ENCODE data around the gene RBM17.

The RBM17 gene

DNA sequence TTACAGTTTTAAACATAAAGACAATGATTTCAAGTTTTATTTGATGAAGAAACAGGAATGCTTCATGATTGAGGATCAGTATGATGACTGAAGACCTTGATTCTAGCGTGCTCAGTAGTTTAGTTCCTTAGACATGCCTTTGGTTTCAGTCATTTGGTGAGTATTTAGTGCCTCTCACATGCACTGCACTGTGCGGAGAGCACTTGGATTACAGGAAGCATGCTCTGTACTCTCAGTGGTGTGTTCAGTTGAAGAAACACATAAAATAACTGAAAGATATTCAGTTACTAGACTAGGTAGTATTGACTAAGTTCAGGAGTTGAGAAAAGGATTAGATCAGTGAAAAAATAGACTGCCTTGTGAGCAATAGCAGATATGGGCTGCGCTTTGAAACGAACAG is 25.5 kb downstream of the RBM17 start:
- POLR2A ChIA-PET, result no interaction called here
- CTCF ChIA-PET, result interaction anchor here (0.8 to 10.1 kb wide), 2 partner anchors 22 to 36 kb away, joined by 3 to 113 read pairs; no protein-coding TSS in a partner anchor
- DNase-seq (ENCODE audit: extremely low spot score), result no peak

DNA sequence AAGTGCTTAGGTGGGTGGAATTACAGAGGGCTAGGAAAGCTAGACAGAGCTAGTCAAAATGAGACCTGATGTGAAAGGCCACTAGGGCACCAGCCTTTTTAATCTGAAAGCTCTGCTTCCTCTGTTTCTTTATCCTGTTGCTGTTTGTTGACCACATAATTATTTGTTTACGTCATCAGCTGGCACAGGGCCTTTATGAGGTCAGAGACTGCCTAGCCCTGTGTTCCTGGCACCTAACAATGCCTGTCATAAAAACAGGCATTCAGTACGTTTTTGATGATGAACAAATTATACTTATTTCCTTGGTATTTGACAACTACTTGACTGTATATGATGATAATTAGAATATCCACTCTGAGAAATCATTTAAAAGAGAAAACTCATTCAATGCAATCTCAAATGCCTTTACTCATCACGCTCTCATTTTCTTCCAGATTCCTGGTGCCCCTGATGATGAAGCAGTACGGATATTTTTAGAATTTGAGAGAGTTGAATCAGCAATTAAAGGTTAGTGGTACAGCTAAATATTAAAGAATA is 26.0 kb downstream of the RBM17 start:
- no peak for TF ChIP-seq CTCF (IDR thresholded peaks at IDR 0.05; ENCODE audit: control extremely low read depth, extremely low read depth, low read depth, missing control alignments)
- CTCF ChIA-PET, result interaction anchor here (0.8 kb wide), 1 partner anchor 21 kb away, joined by 3 read pairs; no protein-coding TSS in a partner anchor
- no peak for DNase-seq (ENCODE audit: extremely low spot score)
- POLR2A ChIA-PET, result interaction anchor here (0.6 kb wide), 1 partner anchor 28 kb away, joined by 3 read pairs; no protein-coding TSS in a partner anchor

More for the DNA sequence above, 25.5 kb downstream of the RBM17 start:
- TF ChIP-seq CTCF (IDR thresholded peaks at IDR 0.05; ENCODE audit: control extremely low read depth, extremely low read depth, low read depth, missing control alignments), result no peak

DNA sequence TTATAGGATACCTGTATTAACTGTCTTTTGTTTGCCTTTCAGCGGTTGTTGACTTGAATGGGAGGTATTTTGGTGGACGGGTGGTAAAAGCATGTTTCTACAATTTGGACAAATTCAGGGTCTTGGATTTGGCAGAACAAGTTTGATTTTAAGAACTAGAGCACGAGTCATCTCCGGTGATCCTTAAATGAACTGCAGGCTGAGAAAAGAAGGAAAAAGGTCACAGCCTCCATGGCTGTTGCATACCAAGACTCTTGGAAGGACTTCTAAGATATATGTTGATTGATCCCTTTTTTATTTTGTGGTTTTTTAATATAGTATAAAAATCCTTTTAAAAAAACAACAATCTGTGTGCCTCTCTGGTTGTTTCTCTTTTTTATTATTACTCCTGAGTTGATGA is 26.6 kb downstream of the RBM17 start:
- DNase-seq (ENCODE audit: extremely low spot score), result no peak
- CTCF ChIA-PET, result no interaction called here
- POLR2A ChIA-PET, result interaction anchor here (0.6 kb wide), 1 partner anchor 29 kb away, joined by 3 read pairs; no protein-coding TSS in a partner anchor
- no peak for TF ChIP-seq CTCF (IDR thresholded peaks at IDR 0.05; ENCODE audit: control extremely low read depth, extremely low read depth, low read depth, missing control alignments)

GRCh38 chr10:6115824-6116350 is 27.1 kb downstream of the RBM17 start:
- POLR2A ChIA-PET, result no interaction called here
- no peak for TF ChIP-seq CTCF (IDR thresholded peaks at IDR 0.05; ENCODE audit: control extremely low read depth, extremely low read depth, low read depth, missing control alignments)
- CTCF ChIA-PET, result no interaction called here
- no peak for DNase-seq (ENCODE audit: extremely low spot score)

GRCh38 chr10:6116806-6117205 is 28.0 kb downstream of the RBM17 start:
- TF ChIP-seq CTCF (IDR thresholded peaks at IDR 0.05; ENCODE audit: control extremely low read depth, extremely low read depth, low read depth, missing control alignments), result no peak
- ChIA-PET CTCF (interaction anchor here (2.2 kb wide), 1 partner anchor 85 kb away, joined by 7 read pairs; the partner anchor contains the start of gene PFKFB3), POLR2A (no interaction called here)
- no peak for DNase-seq (ENCODE audit: extremely low spot score)

DNA sequence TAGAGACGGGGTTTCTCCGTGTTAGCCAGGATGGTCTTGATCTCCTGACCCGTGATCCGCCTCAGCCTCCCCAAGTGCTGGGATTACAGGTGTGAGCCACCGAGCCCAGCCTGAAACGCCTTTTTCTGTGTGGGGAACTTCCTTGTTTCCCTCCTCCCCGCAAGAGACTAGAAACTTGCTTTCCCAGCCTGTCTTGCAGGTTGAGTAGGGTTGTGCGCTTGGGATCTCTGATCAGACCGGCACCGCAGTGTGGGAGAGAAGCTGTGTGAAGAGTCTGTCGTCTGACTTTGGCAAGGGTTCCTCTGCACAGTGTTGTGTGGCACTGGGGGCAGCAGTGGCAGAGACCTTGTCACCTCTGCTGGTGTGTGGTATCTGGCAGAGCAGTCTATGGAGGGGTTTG is 28.9 kb downstream of the RBM17 start:
- POLR2A ChIA-PET, result no interaction called here
- no peak for DNase-seq (ENCODE audit: extremely low spot score)
- CTCF ChIA-PET, result interaction anchor here (0.9 to 2.2 kb wide), 3 partner anchors 37 to 284 kb away, joined by 3 to 7 read pairs (median 3); partner anchors contain the start of gene PFKFB3
- no peak for TF ChIP-seq CTCF (IDR thresholded peaks at IDR 0.05; ENCODE audit: control extremely low read depth, extremely low read depth, low read depth, missing control alignments)
